Astrocyte (in vitro differentiated cells and primary cell): Measurements from ENCODE around the gene TMEM120B. TPM values are rescaled to one million over a fixed set of nuclear protein-coding genes. Genes with fewer than 3 reads are reported as not detected.

ENCODE experiments used
- DNase-seq: peaks from one replicate; pipeline ENCODE4 v3.0.0-alpha.2; 2010; ENCODE audit warnings: low read depth
- FAIRE-seq: peaks from 2 replicates; lab custom pipeline; 2011; peaks lifted over from hg19 to GRCh38; lab: Jason Lieb, UNC
- H2AFZ ChIP-seq: 2 replicates; pipeline ENCODE4 v1.6.0; 2012; ENCODE audit warnings: low read depth, low read length, inconsistent platforms
- H3K27ac ChIP-seq: 2 replicates; pipeline ENCODE4 v1.5.1; 2011; ENCODE audit warnings: low read depth, low read length, inconsistent platforms
- H3K27me3 ChIP-seq: 2 replicates; pipeline ENCODE4 v1.6.0; 2011; ENCODE audit warnings: low read length, inconsistent platforms; ENCODE audit not compliant: insufficient read depth
- H3K36me3 ChIP-seq: 2 replicates; pipeline ENCODE4 v1.5.1; 2011; ENCODE audit warnings: low read length, inconsistent platforms; ENCODE audit not compliant: insufficient read depth
- H3K4me1 ChIP-seq: 2 replicates; pipeline ENCODE4 v1.5.1; 2011; ENCODE audit warnings: low read length, inconsistent platforms; ENCODE audit not compliant: insufficient read depth
- H3K4me2 ChIP-seq: 2 replicates; pipeline ENCODE4 v1.6.0; 2012; ENCODE audit warnings: low read length, inconsistent platforms
- H3K4me3 ChIP-seq: 2 replicates; pipeline ENCODE4 v1.5.1; 2011; ENCODE audit warnings: low read depth, mild to moderate bottlenecking, low read length, inconsistent platforms; ENCODE audit not compliant: insufficient read depth
- H3K79me2 ChIP-seq: 2 replicates; pipeline ENCODE4 v1.6.0; 2012; ENCODE audit warnings: mild to moderate bottlenecking, low read length, inconsistent platforms; ENCODE audit not compliant: insufficient read depth
- H3K9ac ChIP-seq: 2 replicates; pipeline ENCODE4 v1.6.0; 2012; ENCODE audit warnings: mild to moderate bottlenecking, low read length, inconsistent platforms
- H3K9me3 ChIP-seq: 2 replicates; pipeline ENCODE4 v1.5.1; 2012; ENCODE audit warnings: low read depth, mild to moderate bottlenecking, low read length, inconsistent platforms; ENCODE audit not compliant: insufficient read depth
- H4K20me1 ChIP-seq: 2 replicates; pipeline ENCODE4 v1.6.0; 2012; ENCODE audit warnings: low read length, inconsistent platforms; ENCODE audit not compliant: insufficient read depth
- H3K27ac Mint-ChIP-seq: one replicate; pipeline ENCODE4 v1.8.0; 2021; ENCODE audit warnings: mild to moderate bottlenecking, mixed read lengths; ENCODE audit not compliant: unreplicated experiment
- H3K27me3 Mint-ChIP-seq: one replicate; pipeline ENCODE4 v1.8.0; 2021; ENCODE audit warnings: low read depth, mixed read lengths; ENCODE audit not compliant: unreplicated experiment
- H3K36me3 Mint-ChIP-seq: one replicate; pipeline ENCODE4 v1.8.0; 2021; ENCODE audit warnings: low read depth, mixed read lengths; ENCODE audit not compliant: unreplicated experiment
- H3K4me1 Mint-ChIP-seq: one replicate; pipeline ENCODE4 v1.8.0; 2021; ENCODE audit warnings: low read depth, mixed read lengths; ENCODE audit not compliant: unreplicated experiment
- H3K4me3 Mint-ChIP-seq: one replicate; pipeline ENCODE4 v1.8.0; 2021; ENCODE audit warnings: mild to moderate bottlenecking, moderate library complexity, mixed read lengths; ENCODE audit not compliant: unreplicated experiment
- H3K9me3 Mint-ChIP-seq: one replicate; pipeline ENCODE4 v1.8.0; 2021; ENCODE audit warnings: mild to moderate bottlenecking, mixed read lengths; ENCODE audit not compliant: unreplicated experiment
- EZH2 ChIP-seq: IDR thresholded peaks from 2 replicates; pipeline ENCODE4 v1.6.1; 2012; ENCODE audit warnings: mild to moderate bottlenecking, low read length, inconsistent platforms; ENCODE audit not compliant: insufficient read depth
- total RNA-seq: library from RNA; stranded (reverse); gene quantifications from 2 replicates; pipeline ENCODE4 v1.2.1, GENCODE V29; 2021
- TF ChIP-seq, protein P1 (sequence below): IDR thresholded peaks from 2 replicates; pipeline ENCODE4 v1.5.1; 2011; ENCODE audit warnings: low read depth, mild to moderate bottlenecking, inconsistent platforms, low read length, moderate library complexity; ENCODE audit not compliant: insufficient read depth

Gene TMEM120B
- total RNA-seq, 1 donor from 2014 or later: 36.0 TPM

DNA sequence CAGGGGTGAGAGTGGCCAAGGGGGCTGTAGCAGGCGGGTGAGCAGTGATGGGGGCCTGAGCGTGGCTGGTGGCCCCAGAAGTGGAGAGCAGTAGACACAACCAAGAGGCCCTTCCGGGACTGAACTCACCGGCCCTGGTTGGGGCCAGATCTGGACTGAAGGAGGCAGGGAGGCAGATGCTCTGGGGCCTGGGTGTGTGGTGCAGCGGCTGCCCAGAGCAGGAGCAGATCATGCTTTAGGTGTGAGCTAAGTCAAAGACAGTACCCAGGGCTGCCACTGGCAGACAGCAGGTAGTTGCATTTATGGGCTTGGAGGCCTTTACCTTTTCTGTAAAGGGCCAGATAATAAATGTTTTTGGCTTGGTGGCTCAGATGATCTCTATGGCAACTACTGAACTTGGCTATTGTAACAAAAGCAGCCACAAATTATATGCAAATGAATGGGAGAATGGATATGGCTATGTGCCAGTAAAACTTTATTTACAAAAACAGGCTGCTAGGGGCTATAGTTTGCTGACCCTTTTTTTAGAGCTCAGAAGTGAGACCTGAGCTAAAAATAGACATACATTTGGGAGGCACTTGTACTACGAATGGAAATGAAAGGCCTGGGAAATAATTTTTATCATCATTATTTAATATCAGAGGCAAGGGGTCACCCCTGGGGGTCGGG is 116.8 kb downstream of the TMEM120B start:
- Mint-ChIP-seq H3K27ac (no peak overlapping the region), H3K9me3 (no peaks in the 10 kb centered on the region)
- H3K36me3 ChIP-seq: peaks cover 36% of the 10 kb centered on the region

DNA sequence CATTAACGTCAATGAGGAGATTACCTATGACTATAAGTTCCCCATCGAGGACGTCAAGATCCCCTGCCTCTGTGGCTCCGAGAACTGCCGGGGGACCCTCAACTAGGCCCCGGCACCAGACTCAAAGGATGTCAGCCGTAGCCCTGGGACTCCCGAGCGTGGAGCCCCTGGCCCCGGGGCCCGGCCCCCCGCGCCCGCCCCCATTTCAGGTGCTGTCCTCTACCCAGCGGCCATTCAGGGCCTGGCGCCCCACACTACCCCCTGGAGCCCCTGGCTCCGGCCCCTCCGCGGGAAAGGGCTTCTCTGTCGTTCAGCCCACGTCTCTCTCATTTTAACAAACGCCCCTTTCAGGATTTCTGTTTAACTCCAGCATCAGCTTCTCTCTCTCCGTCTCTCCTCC is 117.6 kb downstream of the TMEM120B start:
- TF ChIP-seq, protein P1, sequence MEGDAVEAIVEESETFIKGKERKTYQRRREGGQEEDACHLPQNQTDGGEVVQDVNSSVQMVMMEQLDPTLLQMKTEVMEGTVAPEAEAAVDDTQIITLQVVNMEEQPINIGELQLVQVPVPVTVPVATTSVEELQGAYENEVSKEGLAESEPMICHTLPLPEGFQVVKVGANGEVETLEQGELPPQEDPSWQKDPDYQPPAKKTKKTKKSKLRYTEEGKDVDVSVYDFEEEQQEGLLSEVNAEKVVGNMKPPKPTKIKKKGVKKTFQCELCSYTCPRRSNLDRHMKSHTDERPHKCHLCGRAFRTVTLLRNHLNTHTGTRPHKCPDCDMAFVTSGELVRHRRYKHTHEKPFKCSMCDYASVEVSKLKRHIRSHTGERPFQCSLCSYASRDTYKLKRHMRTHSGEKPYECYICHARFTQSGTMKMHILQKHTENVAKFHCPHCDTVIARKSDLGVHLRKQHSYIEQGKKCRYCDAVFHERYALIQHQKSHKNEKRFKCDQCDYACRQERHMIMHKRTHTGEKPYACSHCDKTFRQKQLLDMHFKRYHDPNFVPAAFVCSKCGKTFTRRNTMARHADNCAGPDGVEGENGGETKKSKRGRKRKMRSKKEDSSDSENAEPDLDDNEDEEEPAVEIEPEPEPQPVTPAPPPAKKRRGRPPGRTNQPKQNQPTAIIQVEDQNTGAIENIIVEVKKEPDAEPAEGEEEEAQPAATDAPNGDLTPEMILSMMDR: no peak
- no peak for TF ChIP-seq EZH2
- H3K4me3 ChIP-seq: no peak overlapping the region
- Mint-ChIP-seq H3K9me3 (no peaks in the 10 kb centered on the region), H3K4me1 (no peaks in the 10 kb centered on the region), H3K36me3 (peaks cover 26% of the 10 kb centered on the region), H3K27ac (no peak overlapping the region), H3K4me3 (no peak overlapping the region), H3K27me3 (no peaks in the 10 kb centered on the region)
- no peak overlapping the region for H3K27ac ChIP-seq
- peaks cover 32% of the 10 kb centered on the region for H3K36me3 ChIP-seq
- no peak overlapping the region for H2AFZ ChIP-seq
- no peak for DNase-seq
- no peaks in the 10 kb centered on the region for H3K9me3 ChIP-seq
- H3K4me1 ChIP-seq: no peaks in the 10 kb centered on the region
- no peaks in the 10 kb centered on the region for H3K79me2 ChIP-seq
- FAIRE-seq: no peak
- H3K4me2 ChIP-seq: no peak overlapping the region
- H3K27me3 ChIP-seq: no peaks in the 10 kb centered on the region
- peaks cover 19% of the 10 kb centered on the region for H4K20me1 ChIP-seq
- H3K9ac ChIP-seq: no peak overlapping the region

More for the DNA sequence above, 116.8 kb downstream of the TMEM120B start:
- no peak overlapping the region for H3K4me3 Mint-ChIP-seq
- Histone ChIP-seq H3K4me2 (no peak overlapping the region), H3K9ac (no peak overlapping the region), H3K4me1 (no peaks in the 10 kb centered on the region), H3K27me3 (no peaks in the 10 kb centered on the region), H3K79me2 (no peaks in the 10 kb centered on the region), H4K20me1 (peaks cover 26% of the 10 kb centered on the region), H2AFZ (no peak overlapping the region), H3K9me3 (no peaks in the 10 kb centered on the region), H3K4me3 (no peak overlapping the region), H3K27ac (no peak overlapping the region)
- H3K36me3 Mint-ChIP-seq: peaks cover 26% of the 10 kb centered on the region
- no peak for FAIRE-seq
- H3K27me3 Mint-ChIP-seq: no peaks in the 10 kb centered on the region
- no peak for DNase-seq
- no peaks in the 10 kb centered on the region for H3K4me1 Mint-ChIP-seq
- TF ChIP-seq, protein P1: no peak
- no peak for TF ChIP-seq EZH2

DNA sequence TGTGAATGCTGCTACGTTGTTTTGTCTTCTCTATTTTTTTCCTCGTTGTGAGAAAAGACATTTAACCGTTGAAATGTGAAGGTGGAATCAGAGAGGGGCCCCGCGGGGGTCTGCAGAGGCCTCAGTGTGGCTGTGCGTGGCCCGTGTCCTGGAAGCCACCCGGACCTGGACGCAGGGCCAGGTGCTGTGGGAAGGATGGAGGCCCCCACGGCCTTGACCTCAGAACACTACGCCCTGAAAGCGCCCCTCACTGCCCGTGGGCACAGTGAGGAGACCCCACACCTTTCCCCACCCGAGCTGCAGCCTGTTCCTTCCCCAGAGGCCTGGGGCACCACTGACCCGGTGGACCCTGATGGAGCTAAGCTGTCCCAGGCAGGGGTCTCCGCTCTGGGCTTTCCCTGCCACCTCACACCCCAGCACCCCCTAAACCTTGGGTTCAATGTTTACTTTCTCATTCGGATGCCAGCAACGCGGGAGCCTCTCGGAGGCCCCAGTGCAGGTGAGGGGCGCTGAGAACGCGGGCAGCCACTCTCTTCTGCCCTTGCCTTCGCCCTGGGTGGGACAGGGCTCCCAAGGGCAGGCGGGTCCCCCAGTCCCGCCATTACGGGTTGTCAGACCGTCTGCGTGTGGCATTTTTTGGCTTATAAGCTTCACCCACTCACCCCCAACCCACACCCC is 118.2 kb downstream of the TMEM120B start:
- no peak overlapping the region for H3K9ac ChIP-seq
- no peak overlapping the region for H3K27ac ChIP-seq
- no peak overlapping the region for H3K4me2 ChIP-seq
- H3K79me2 ChIP-seq: no peaks in the 10 kb centered on the region
- no peak overlapping the region for H2AFZ ChIP-seq
- H3K27me3 Mint-ChIP-seq: no peaks in the 10 kb centered on the region
- TF ChIP-seq, protein P1: no peak
- no peak for TF ChIP-seq EZH2
- H3K9me3 ChIP-seq: no peaks in the 10 kb centered on the region
- FAIRE-seq: no peak
- H3K4me3 Mint-ChIP-seq: no peak overlapping the region
- peaks cover 32% of the 10 kb centered on the region for H3K36me3 ChIP-seq
- H3K4me1 Mint-ChIP-seq: no peaks in the 10 kb centered on the region
- no peaks in the 10 kb centered on the region for H3K9me3 Mint-ChIP-seq
- no peaks in the 10 kb centered on the region for H3K4me1 ChIP-seq
- no peak overlapping the region for H3K27ac Mint-ChIP-seq
- H4K20me1 ChIP-seq: peaks cover 18% of the 10 kb centered on the region
- H3K27me3 ChIP-seq: no peaks in the 10 kb centered on the region
- H3K36me3 Mint-ChIP-seq: peaks cover 26% of the 10 kb centered on the region
- no peak for DNase-seq
- H3K4me3 ChIP-seq: no peak overlapping the region
